Measurements from ENCODE around the gene OTOP3. TPM values are rescaled to one million over a fixed set of nuclear protein-coding genes. Genes with fewer than 3 reads are reported as not detected.
"Not testable (repeated sequence)": the region's sequence is repeated elsewhere in the genome, so short reads cannot be mapped to it uniquely, and the experiment has no call there.

OTOP3 gene
- polyA plus RNA-seq, 3 donors, result not detected

GRCh38 chr17:74907012-74907411 lies 28.7 kb upstream of the OTOP3 start:
- peaks cover 25 to 32% (median 30%) of the 10 kb centered on the region in 3 donors for H3K27me3 Mint-ChIP-seq (ENCODE audit: low read depth in 3 of 3)
- no peak overlapping the region for H3K4me2 ChIP-seq (replicated peaks; ENCODE audit: extremely low read depth, low read length, poor library complexity, severe bottlenecking)
- H3K27ac ChIP-seq (ENCODE audit: low read depth in 1 of 2, low read length in 2 of 2), result no peak overlapping the region
- no peak overlapping the region for H3K9ac ChIP-seq (ENCODE audit: insufficient read depth, low read length, poor library complexity, severe bottlenecking)
- H3K79me2 ChIP-seq (ENCODE audit: insufficient read depth, low read length), result no peaks in the 10 kb centered on the region
- TF ChIP-seq, protein P1, sequence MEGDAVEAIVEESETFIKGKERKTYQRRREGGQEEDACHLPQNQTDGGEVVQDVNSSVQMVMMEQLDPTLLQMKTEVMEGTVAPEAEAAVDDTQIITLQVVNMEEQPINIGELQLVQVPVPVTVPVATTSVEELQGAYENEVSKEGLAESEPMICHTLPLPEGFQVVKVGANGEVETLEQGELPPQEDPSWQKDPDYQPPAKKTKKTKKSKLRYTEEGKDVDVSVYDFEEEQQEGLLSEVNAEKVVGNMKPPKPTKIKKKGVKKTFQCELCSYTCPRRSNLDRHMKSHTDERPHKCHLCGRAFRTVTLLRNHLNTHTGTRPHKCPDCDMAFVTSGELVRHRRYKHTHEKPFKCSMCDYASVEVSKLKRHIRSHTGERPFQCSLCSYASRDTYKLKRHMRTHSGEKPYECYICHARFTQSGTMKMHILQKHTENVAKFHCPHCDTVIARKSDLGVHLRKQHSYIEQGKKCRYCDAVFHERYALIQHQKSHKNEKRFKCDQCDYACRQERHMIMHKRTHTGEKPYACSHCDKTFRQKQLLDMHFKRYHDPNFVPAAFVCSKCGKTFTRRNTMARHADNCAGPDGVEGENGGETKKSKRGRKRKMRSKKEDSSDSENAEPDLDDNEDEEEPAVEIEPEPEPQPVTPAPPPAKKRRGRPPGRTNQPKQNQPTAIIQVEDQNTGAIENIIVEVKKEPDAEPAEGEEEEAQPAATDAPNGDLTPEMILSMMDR (IDR thresholded peaks at IDR 0.05), result no peak
- H4K20me1 ChIP-seq (ENCODE audit: insufficient read depth, low read length), result no peaks in the 10 kb centered on the region
- no peak overlapping the region for H3K4me3 ChIP-seq (replicated peaks in 1 of 3; ENCODE audit: low read depth in 2 of 3, low read length in 3 of 3)
- no peaks in the 10 kb centered on the region for H3K36me3 ChIP-seq (replicated peaks in 1 of 2; ENCODE audit: control insufficient read depth in 1 of 2, insufficient read depth in 2 of 2, low read length in 2 of 2)
- peaks cover 0 to 11% of the 10 kb centered on the region in 2 donors for H3K27me3 ChIP-seq (ENCODE audit: control insufficient read depth in 2 of 2, insufficient read depth in 2 of 2, low read length in 2 of 2)
- H2AFZ ChIP-seq (ENCODE audit: insufficient read depth, low read depth, low read length, poor library complexity, severe bottlenecking), result no peak overlapping the region
- no peak overlapping the region for H3K27ac Mint-ChIP-seq
- peaks cover 0 to 13% (median 2%) of the 10 kb centered on the region in 7 donors for H3K9me3 Mint-ChIP-seq
- intact Hi-C loops (cut with micrococcal nuclease), result no loop called here
- H3K4me3 Mint-ChIP-seq, result no peak overlapping the region
- H3K4me1 ChIP-seq (ENCODE audit: control insufficient read depth in 1 of 2, insufficient read depth in 2 of 2, low read length in 2 of 2), result no peaks in the 10 kb centered on the region
- no peak for DNase-seq
- H3K4me1 Mint-ChIP-seq, result peaks cover 4% of the 10 kb centered on the region
- 97% methylated on average over 29 of the region's 34 CpGs for WGBS (ENCODE audit: insufficient coverage)
- H3K9me3 ChIP-seq (replicated peaks in 1 of 2; ENCODE audit: control insufficient read depth in 1 of 2, insufficient read depth in 1 of 2, low read length in 2 of 2), result no peaks in the 10 kb centered on the region
- H3K36me3 Mint-ChIP-seq, result no peaks in the 10 kb centered on the region

DNA sequence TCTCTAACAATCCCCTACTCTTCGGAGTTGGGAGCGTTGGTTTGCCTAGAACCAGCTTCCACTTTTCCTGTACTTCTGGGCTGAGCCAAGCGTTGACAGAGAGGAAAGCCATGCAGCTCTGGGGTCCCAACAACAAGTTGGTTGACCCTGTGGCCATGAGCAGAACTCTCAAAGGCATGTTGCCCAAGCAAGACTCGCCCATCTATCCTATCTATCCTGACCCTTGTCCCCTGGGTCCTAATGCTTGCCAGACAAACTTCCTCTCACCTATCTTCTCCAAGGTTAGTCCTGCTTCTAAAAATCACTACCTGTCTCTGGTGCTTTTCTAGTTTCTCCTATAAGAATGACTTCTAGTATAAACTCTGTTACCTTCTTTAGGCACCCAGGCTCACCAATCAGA lies 26.6 kb upstream of the OTOP3 start:
- H3K4me1 ChIP-seq (ENCODE audit: control insufficient read depth in 1 of 2, insufficient read depth in 2 of 2, low read length in 2 of 2); H3K27ac ChIP-seq (ENCODE audit: low read depth in 1 of 2, low read length in 2 of 2); H3K9me3 ChIP-seq (replicated peaks in 1 of 2; ENCODE audit: control insufficient read depth in 1 of 2, insufficient read depth in 1 of 2, low read length in 2 of 2); H3K36me3 Mint-ChIP-seq; DNase-seq; H2AFZ ChIP-seq (ENCODE audit: insufficient read depth, low read depth, low read length, poor library complexity, severe bottlenecking); H3K27me3 ChIP-seq (ENCODE audit: control insufficient read depth in 2 of 2, insufficient read depth in 2 of 2, low read length in 2 of 2); H3K27ac Mint-ChIP-seq; H4K20me1 ChIP-seq (ENCODE audit: insufficient read depth, low read length); intact Hi-C loops (cut with micrococcal nuclease); H3K4me1 Mint-ChIP-seq; H3K4me3 Mint-ChIP-seq; H3K36me3 ChIP-seq (replicated peaks in 1 of 2; ENCODE audit: control insufficient read depth in 1 of 2, insufficient read depth in 2 of 2, low read length in 2 of 2); H3K79me2 ChIP-seq (ENCODE audit: insufficient read depth, low read length); H3K9ac ChIP-seq (ENCODE audit: insufficient read depth, low read length, poor library complexity, severe bottlenecking); H3K4me2 ChIP-seq (replicated peaks; ENCODE audit: extremely low read depth, low read length, poor library complexity, severe bottlenecking); H3K4me3 ChIP-seq (replicated peaks in 1 of 3; ENCODE audit: low read depth in 2 of 3, low read length in 3 of 3): not testable (repeated sequence)
- peaks cover 5 to 19% (median 7%) of the 10 kb centered on the region in 7 donors for H3K9me3 Mint-ChIP-seq
- WGBS (ENCODE audit: insufficient coverage), result 80% methylated on average over 4 of the region's 4 CpGs
- peaks cover 13 to 26% (median 23%) of the 10 kb centered on the region in 3 donors for H3K27me3 Mint-ChIP-seq (ENCODE audit: low read depth in 3 of 3)

DNA sequence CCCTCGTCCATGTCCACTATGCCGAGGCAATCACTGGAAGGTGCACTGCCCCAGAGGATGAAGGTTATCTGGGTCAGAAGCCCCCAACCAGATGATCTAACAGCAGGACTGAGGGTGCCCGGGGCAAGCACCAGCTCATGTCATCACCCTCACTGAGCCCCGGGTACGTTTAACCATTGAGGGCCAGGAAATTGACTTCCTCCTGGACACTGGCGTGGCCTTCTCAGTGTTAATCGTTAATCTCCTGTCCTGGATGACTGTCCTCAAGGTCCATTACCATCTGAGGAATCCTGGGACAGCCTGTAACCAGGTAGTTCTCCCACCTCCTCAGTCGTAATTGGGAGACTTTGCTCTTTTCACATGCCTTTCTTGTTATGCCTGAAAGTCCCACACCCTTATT lies 24.3 kb upstream of the OTOP3 start:
- H4K20me1 ChIP-seq (ENCODE audit: insufficient read depth, low read length); H3K9ac ChIP-seq (ENCODE audit: insufficient read depth, low read length, poor library complexity, severe bottlenecking); H3K4me1 Mint-ChIP-seq; H3K4me2 ChIP-seq (replicated peaks; ENCODE audit: extremely low read depth, low read length, poor library complexity, severe bottlenecking); H3K36me3 Mint-ChIP-seq; DNase-seq; H3K27ac Mint-ChIP-seq; H3K4me1 ChIP-seq (ENCODE audit: control insufficient read depth in 1 of 2, insufficient read depth in 2 of 2, low read length in 2 of 2); H2AFZ ChIP-seq (ENCODE audit: insufficient read depth, low read depth, low read length, poor library complexity, severe bottlenecking); H3K27ac ChIP-seq (ENCODE audit: low read depth in 1 of 2, low read length in 2 of 2); intact Hi-C loops (cut with micrococcal nuclease); H3K4me3 Mint-ChIP-seq; H3K9me3 ChIP-seq (replicated peaks in 1 of 2; ENCODE audit: control insufficient read depth in 1 of 2, insufficient read depth in 1 of 2, low read length in 2 of 2); H3K4me3 ChIP-seq (replicated peaks in 1 of 3; ENCODE audit: low read depth in 2 of 3, low read length in 3 of 3); H3K36me3 ChIP-seq (replicated peaks in 1 of 2; ENCODE audit: control insufficient read depth in 1 of 2, insufficient read depth in 2 of 2, low read length in 2 of 2); H3K27me3 ChIP-seq (ENCODE audit: control insufficient read depth in 2 of 2, insufficient read depth in 2 of 2, low read length in 2 of 2); H3K79me2 ChIP-seq (ENCODE audit: insufficient read depth, low read length): not testable (repeated sequence)
- WGBS (ENCODE audit: insufficient coverage), result 69% methylated on average over 5 of the region's 8 CpGs
- H3K9me3 Mint-ChIP-seq, result peaks cover 5 to 15% (median 8%) of the 10 kb centered on the region in 7 donors
- H3K27me3 Mint-ChIP-seq (ENCODE audit: low read depth in 3 of 3), result peaks cover 8 to 19% (median 14%) of the 10 kb centered on the region in 3 donors

All from CD14-positive monocyte (primary cell).